ENCODE measurements around the gene SYK.

The SYK gene

GRCh38 chr9:90770927-90771326, 30.7 kb upstream of the SYK start:
- H3K27me3 ChIP-seq (ENCODE audit: insufficient read depth, low read depth, severe bottlenecking): no peaks in the 10 kb centered on the region
- H3K27ac ChIP-seq: no peak overlapping the region
- H3K4me3 ChIP-seq (ENCODE audit: low read depth, low read length): no peak overlapping the region
- no peak for TF ChIP-seq CTCF (IDR thresholded peaks at IDR 0.05; ENCODE audit: low read depth, low read length)
- no peak for DNase-seq
- no peaks in the 10 kb centered on the region for H3K36me3 ChIP-seq
- H3K9me3 ChIP-seq (ENCODE audit: severe bottlenecking): peaks cover 22% of the 10 kb centered on the region

GRCh38 chr9:90772386-90772785, 29.2 kb upstream of the SYK start:
- Histone ChIP-seq H3K27me3 (ENCODE audit: insufficient read depth, low read depth, severe bottlenecking) (no peaks in the 10 kb centered on the region), H3K27ac (no peak overlapping the region), H3K36me3 (no peaks in the 10 kb centered on the region), H3K4me3 (ENCODE audit: low read depth, low read length) (no peak overlapping the region), H3K9me3 (ENCODE audit: severe bottlenecking) (peaks cover 16% of the 10 kb centered on the region)
- TF ChIP-seq CTCF (IDR thresholded peaks at IDR 0.05; ENCODE audit: low read depth, low read length): no peak
- DNase-seq: no peak

DNA sequence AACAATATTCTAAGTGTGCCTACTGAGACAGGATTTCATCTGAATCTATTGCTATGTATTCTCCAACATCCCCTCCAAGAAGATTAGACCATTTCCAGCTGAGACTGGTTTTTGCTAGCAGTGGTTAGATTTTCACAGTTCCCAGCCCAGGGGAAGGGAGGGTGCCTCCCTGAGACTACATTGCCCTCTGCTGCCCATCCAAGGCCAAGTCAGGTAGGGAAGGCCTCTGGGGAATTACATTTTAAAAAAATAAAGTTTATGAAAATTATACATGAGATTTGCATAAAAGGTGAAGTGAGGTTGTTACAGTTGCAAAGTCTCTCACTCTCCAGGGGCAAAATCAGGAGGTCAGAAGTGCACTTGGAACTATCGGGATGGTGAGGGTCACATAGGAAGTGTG, 28.0 kb upstream of the SYK start:
- peak; percentile 63 for TF ChIP-seq CTCF (IDR thresholded peaks at IDR 0.05; ENCODE audit: low read depth, low read length)
- DNase-seq: peak; percentile 64
- H3K27me3 ChIP-seq (ENCODE audit: insufficient read depth, low read depth, severe bottlenecking): no peaks in the 10 kb centered on the region
- peak overlapping the region; percentile 13; the same call in 1 of the 2 replicates for H3K27ac ChIP-seq
- no peaks in the 10 kb centered on the region for H3K36me3 ChIP-seq
- H3K4me3 ChIP-seq (ENCODE audit: low read depth, low read length): no peak overlapping the region
- peaks cover 6% of the 10 kb centered on the region for H3K9me3 ChIP-seq (ENCODE audit: severe bottlenecking)

DNA sequence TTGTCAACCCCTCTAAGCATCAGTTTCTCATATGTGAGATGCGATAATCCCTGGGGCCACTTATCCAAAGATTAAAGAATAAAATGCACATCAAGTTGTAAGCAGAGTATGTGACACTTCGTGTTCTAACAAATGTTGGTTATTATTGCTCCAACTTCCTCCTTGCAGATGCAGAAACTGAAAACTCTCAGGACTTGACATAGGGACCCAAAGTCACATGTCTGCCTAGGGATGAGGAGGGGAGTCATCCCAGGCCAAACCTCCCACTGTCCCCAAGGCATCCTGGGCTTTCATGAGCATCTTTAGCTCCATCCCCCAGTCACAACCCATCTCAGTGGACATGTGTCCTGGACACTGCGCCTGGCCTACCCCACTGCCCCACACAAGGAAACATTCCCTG, 27.5 kb upstream of the SYK start:
- Histone ChIP-seq H3K36me3 (no peaks in the 10 kb centered on the region), H3K27ac (peak overlapping the region; percentile 13; the same call in 1 of the 2 replicates), H3K27me3 (ENCODE audit: insufficient read depth, low read depth, severe bottlenecking) (no peaks in the 10 kb centered on the region), H3K4me3 (ENCODE audit: low read depth, low read length) (no peak overlapping the region), H3K9me3 (ENCODE audit: severe bottlenecking) (peaks cover 4% of the 10 kb centered on the region)
- TF ChIP-seq CTCF (IDR thresholded peaks at IDR 0.05; ENCODE audit: low read depth, low read length): no peak
- DNase-seq: no peak

DNA sequence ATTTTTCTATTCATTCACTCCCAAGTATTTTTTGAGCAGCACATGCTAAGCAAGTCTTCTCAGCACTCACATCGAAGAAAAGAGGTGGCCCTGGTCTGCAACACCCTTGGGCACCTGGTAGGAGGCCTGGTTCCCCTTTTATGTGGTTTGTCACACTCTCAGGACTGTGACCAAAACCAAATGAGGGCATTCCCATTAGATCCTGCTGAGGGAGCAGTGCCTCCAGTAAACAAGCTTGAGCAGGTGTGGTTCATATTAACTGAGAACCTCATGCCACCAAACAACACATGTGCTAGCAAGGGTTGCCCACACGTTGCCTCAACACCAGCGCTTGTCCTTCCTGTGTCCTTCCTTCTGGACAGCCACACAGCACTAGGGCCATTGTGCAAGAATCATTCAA, 26.9 kb upstream of the SYK start:
- H3K36me3 ChIP-seq: no peaks in the 10 kb centered on the region
- H3K27me3 ChIP-seq (ENCODE audit: insufficient read depth, low read depth, severe bottlenecking): no peaks in the 10 kb centered on the region
- TF ChIP-seq CTCF (IDR thresholded peaks at IDR 0.05; ENCODE audit: low read depth, low read length): peak; percentile 57; the same call in 1 of the 2 replicates
- H3K9me3 ChIP-seq (ENCODE audit: severe bottlenecking): peaks cover 2% of the 10 kb centered on the region
- peak; percentile 46 for DNase-seq
- H3K4me3 ChIP-seq (ENCODE audit: low read depth, low read length): no peak overlapping the region
- H3K27ac ChIP-seq: peak overlapping the region; percentile 35; the same call in 1 of the 2 replicates

DNA sequence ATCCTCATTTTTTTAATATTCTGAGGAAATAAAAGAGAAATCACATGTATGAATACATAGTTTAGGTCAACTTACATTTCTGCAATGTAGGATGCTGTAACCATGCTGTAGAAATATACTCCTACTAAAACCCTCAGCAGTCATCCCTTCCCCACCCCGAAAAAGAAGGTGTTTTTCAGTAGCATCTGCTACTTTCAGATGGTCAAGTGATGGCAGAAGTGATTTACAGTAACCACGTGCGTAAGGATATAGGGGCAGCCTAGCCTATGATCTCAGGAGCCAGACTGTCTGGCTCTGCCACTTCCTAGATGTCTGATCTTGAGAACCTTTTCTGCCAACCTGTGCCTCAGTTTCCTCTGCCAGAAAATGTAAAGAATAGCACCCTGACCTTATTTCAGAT, 26.0 kb upstream of the SYK start:
- Histone ChIP-seq H3K27me3 (ENCODE audit: insufficient read depth, low read depth, severe bottlenecking) (no peaks in the 10 kb centered on the region), H3K27ac (peak overlapping the region; percentile 35), H3K4me3 (ENCODE audit: low read depth, low read length) (no peak overlapping the region), H3K9me3 (ENCODE audit: severe bottlenecking) (no peaks in the 10 kb centered on the region), H3K36me3 (no peaks in the 10 kb centered on the region)
- TF ChIP-seq CTCF (IDR thresholded peaks at IDR 0.05; ENCODE audit: low read depth, low read length): no peak
- DNase-seq: peak; percentile 17

Measured in WERI-Rb-1 (cell line).